Stomach (tissue), 4 donors: ENCODE results near the gene POLR2J2.
"Not testable (repeated sequence)": the region's sequence is repeated elsewhere in the genome, so short reads cannot be mapped to it uniquely, and the experiment has no call there.

Experiments
- POLR2A ChIP-seq, 4 donors: fragments of 450-650 bp; IDR thresholded peaks; one replicate each; pipeline ENCODE4 v1.6.1; 2016; ENCODE audit warnings: antibody characterized with exemption in 4 of 4, control low read depth in 2 of 4, mild to moderate bottlenecking in 1 of 4, moderate library complexity in 1 of 4
- POLR2AphosphoS5 ChIP-seq, 3 donors: sonication (generic); formaldehyde crosslinking; IDR thresholded peaks; one replicate each; pipeline ENCODE4 v1.6.1; 2016; ENCODE audit warnings: antibody characterized with exemption in 3 of 3
- TF ChIP-seq, protein P1 (sequence below), 7 experiments: fragments of 450-650 bp in 4 of 7; fragments of 200-600 bp in 3 of 7; sonication (generic) in 3 of 7; IDR thresholded peaks; one replicate each; pipeline ENCODE4 v1.5.1; 2016 to 2019; ENCODE audit warnings: antibody characterized with exemption in 7 of 7, control low read depth in 2 of 7, mild to moderate bottlenecking in 1 of 7

DNA sequence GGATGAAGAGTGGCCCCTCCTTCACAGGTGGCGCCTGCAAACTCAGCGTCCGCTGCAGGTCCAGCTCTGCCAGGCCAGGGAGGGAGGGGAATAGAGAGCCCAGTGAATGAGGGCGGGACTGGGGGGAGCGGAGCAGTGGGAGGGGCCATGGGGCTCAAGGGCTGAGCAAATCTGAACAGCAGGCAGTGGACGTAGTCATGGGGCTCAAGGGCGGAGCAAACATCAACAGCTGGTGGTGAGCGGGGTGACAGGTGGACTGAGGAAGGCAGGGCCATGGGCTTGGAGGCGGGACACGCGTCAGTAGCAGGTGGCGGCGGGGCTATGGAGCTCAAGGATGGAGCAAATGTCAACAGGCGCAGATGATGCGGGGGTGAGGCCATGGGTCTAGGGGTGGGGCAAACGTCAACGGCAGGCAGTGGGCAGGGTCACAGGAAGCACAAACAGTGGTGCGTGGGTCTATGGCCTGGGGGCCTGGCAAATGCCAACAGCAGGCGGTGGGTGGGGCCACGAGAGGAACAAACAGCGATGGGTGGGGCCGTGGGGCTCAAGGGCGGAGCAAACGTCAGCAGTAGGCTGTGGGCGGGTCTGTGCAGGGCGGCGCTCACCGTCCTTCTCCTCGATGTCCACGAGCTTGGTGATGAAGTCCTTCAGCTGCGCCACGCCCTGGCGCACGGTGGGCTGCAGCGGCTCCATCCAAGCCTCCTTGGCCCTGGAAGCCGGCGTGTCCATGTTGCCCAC is 17.0 kb upstream of the POLR2J2 start:
- TF ChIP-seq, protein P1, sequence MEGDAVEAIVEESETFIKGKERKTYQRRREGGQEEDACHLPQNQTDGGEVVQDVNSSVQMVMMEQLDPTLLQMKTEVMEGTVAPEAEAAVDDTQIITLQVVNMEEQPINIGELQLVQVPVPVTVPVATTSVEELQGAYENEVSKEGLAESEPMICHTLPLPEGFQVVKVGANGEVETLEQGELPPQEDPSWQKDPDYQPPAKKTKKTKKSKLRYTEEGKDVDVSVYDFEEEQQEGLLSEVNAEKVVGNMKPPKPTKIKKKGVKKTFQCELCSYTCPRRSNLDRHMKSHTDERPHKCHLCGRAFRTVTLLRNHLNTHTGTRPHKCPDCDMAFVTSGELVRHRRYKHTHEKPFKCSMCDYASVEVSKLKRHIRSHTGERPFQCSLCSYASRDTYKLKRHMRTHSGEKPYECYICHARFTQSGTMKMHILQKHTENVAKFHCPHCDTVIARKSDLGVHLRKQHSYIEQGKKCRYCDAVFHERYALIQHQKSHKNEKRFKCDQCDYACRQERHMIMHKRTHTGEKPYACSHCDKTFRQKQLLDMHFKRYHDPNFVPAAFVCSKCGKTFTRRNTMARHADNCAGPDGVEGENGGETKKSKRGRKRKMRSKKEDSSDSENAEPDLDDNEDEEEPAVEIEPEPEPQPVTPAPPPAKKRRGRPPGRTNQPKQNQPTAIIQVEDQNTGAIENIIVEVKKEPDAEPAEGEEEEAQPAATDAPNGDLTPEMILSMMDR (IDR thresholded peaks at IDR 0.05): not testable (repeated sequence)
- not testable (repeated sequence) for TF ChIP-seq POLR2AphosphoS5, POLR2A (IDR thresholded peaks at IDR 0.05)
